Muscle layer of colon (tissue), 2 donors: Measurements from ENCODE around the gene TMEM147.

Experiments used
- H3K27ac ChIP-seq: one replicate; pipeline ENCODE4 v1.7.0; 2013; ENCODE audit warnings: low read depth, mild to moderate bottlenecking, low read length, moderate library complexity
- H3K27me3 ChIP-seq, 2 donors: one replicate each; pipeline ENCODE4 v1.7.0; 2013; ENCODE audit warnings: low read length in 2 of 2, mild to moderate bottlenecking in 2 of 2; ENCODE audit not compliant: insufficient read depth in 2 of 2, control insufficient read depth in 1 of 2
- H3K36me3 ChIP-seq: one replicate; pipeline ENCODE4 v1.7.0; 2013; ENCODE audit warnings: mild to moderate bottlenecking, low read length; ENCODE audit not compliant: insufficient read depth
- H3K4me1 ChIP-seq: one replicate; pipeline ENCODE4 v1.7.0; 2013; ENCODE audit warnings: mild to moderate bottlenecking, low read length; ENCODE audit not compliant: insufficient read depth
- H3K4me3 ChIP-seq, 2 donors: one replicate each; pipeline ENCODE4 v1.7.0; 2013; ENCODE audit warnings: low read length in 2 of 2, low read depth in 1 of 2, mild to moderate bottlenecking in 1 of 2, moderate library complexity in 1 of 2
- H3K9ac ChIP-seq: one replicate; pipeline ENCODE4 v1.7.0; 2013; ENCODE audit warnings: low read length
- H3K9me3 ChIP-seq: one replicate; pipeline ENCODE4 v1.7.0; 2013; ENCODE audit warnings: mild to moderate bottlenecking, low read length
- donor health status: abdominal sarcoma.
- donor health status: Adenocarcinoma of cecum.

TMEM147 gene

GRCh38 chr19:35539850-35540249, 5.6 kb upstream of the TMEM147 start:
- Histone ChIP-seq H3K9ac (no peak overlapping the region), H3K9me3 (no peaks in the 10 kb centered on the region), H3K27ac (no peak overlapping the region), H3K4me3 (no peak overlapping the region), H3K27me3 (peaks cover 0 to under 1% of the 10 kb centered on the region in 2 donors), H3K4me1 (peaks cover 8% of the 10 kb centered on the region), H3K36me3 (no peaks in the 10 kb centered on the region)

DNA sequence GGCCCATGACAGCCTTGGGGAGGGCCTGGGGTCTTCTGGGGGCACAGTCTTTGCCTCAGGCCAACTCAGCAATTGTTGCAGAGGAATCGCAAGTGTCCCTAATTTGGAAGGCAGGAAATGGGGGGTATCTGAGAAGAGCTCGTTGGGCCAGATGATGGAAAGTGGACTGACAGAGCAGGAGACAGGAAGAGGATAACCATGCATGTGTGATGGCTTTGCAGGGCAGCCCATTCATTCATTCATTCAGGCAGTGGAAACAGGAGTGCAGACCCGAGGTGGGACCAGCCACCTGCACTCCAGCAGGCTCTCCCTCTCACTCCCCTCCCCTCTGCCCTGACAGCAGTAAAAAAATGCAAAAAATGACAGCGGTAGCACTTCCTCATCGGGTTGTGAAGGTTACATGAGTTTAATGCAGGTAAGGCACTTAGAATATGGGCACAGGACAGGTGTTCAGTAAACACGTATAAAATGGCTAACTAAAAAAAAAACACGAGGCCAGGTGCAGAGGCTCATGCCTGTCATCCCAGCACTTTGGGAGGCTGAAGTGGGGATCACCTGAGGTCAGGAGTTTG, 5.0 kb upstream of the TMEM147 start:
- Histone ChIP-seq H3K36me3 (no peaks in the 10 kb centered on the region), H3K4me3 (no peak overlapping the region), H3K9ac (no peak overlapping the region), H3K27me3 (no peaks in the 10 kb centered on the region), H3K27ac (no peak overlapping the region), H3K9me3 (no peaks in the 10 kb centered on the region), H3K4me1 (peaks cover 8% of the 10 kb centered on the region)

DNA sequence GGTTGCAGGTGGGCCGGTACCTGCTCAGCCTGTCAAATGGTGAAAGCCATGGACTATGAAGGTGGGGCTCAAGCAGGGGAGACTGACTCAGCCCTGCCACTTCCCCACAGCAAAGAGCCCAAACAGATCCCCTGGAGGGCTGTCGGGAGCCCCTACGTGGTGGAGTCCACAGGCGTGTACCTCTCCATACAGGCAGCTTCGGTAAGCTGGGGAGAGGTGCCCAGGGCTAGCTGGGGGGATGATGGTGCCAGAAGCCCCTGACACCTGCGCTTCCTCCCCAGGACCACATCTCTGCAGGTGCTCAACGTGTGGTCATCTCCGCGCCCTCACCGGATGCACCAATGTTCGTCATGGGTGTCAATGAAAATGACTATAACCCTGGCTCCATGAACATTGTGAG, 3.2 kb upstream of the TMEM147 start:
- H3K9me3 ChIP-seq = no peaks in the 10 kb centered on the region
- H3K9ac ChIP-seq = no peak overlapping the region
- H3K4me3 ChIP-seq = no peak overlapping the region
- no peak overlapping the region for H3K27ac ChIP-seq
- H3K4me1 ChIP-seq = peaks cover 21% of the 10 kb centered on the region
- H3K36me3 ChIP-seq = no peaks in the 10 kb centered on the region
- H3K27me3 ChIP-seq = no peaks in the 10 kb centered on the region

DNA sequence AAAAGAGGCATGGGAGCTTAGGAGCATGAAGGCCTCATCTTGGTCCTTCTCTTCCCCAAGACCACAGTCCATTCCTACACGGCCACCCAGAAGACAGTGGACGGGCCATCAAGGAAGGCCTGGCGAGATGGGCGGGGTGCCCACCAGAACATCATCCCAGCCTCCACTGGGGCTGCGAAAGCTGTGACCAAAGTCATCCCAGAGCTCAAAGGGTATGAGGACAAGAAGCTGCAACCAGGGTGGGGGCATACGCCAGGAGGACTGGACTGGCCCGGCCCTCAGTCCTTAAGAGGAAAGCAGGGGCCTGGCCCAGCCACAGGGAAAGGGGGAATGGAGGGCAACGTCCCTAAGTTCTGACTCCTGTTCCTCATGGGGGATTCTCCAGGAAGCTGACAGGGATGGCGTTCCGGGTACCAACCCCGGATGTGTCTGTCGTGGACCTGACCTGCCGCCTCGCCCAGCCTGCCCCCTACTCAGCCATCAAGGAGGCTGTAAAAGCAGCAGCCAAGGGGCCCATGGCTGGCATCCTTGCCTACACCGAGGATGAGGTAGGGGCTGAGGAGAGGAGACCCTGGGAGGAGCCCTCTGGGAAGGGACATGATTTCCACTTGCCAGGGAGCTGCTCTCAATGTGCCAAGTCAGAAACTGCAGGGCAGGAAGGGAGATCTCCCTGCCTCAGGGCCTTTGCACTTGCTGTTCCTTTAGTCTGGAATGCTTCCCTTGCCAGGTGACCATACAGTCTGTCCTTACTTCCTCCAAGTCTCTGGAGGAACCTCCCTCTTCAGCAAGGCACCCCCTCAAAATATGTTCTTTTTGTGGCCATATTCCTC, 1.9 kb upstream of the TMEM147 start:
- Histone ChIP-seq H3K9me3 (no peaks in the 10 kb centered on the region), H3K36me3 (no peaks in the 10 kb centered on the region), H3K9ac (no peak overlapping the region), H3K4me3 (no peak overlapping the region), H3K27ac (no peak overlapping the region), H3K27me3 (no peaks in the 10 kb centered on the region), H3K4me1 (peaks cover 22% of the 10 kb centered on the region)

DNA sequence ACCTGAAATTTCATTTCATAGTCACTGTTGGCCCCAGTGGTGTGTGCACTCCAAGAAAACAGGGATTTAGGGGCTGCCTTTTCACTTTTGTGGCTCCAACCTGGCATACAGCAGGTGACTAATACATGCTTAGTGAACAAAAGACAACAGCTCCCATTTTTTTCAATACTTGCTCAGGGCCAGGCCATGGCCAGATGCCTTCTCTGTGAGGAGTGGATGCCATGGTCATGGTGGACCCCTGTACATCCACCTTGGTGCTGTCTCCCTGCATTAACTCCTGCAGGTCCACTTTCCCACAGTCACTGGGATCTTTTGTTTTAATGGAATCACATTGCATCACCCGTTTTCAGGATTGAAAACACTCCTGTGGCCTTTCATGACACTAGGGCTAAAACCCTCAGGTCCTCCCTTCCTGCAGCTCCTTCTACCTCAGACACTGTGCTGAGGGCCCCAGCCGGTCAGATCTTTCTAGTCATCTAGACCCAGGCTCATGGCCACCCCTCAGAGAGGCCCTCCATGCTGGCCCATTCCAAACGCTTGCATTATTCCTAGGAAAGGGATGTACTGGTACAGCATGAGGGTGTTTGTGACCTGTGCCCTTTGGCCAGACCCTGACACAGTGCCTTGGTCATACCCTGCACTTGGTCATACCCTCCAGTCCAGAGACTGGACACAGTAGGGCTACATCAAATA, 1.2 kb upstream of the TMEM147 start:
- H3K4me3 ChIP-seq = peak overlapping the region; percentile 87 to 95

DNA sequence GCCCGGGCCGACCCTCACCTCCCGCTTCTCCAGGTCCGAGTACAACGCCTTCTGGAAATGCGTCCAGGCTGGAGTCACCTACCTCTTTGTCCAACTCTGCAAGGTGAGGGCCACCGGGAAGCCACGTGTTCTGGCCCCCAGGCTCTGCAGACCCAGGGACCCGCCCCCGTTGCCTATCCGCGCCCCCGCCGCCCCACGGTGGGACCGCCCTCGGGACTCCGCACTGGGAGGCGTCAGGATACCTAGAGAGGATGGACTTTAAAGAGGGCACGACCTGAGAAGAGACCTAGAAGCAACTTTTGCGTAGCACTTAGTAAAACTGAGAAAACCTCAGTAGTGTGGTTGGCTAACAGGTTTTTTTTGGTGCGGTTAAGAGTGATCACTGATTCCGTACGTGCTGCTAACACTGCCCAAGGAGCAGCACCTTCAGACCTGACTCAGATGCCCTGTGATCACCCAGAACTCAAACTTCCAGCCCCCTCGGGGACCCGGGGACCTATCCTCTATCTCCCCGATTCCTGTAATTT, 492 bp downstream of the TMEM147 start:
- Histone ChIP-seq H3K36me3 (no peaks in the 10 kb centered on the region), H3K27ac (peak overlapping the region; percentile 94), H3K9ac (peak overlapping the region; percentile 78), H3K27me3 (no peaks in the 10 kb centered on the region), H3K9me3 (no peaks in the 10 kb centered on the region), H3K4me1 (peaks cover 22% of the 10 kb centered on the region), H3K4me3 (peak overlapping the region; percentile 87 to 95)

More for the DNA sequence above, 1.2 kb upstream of the TMEM147 start:
- Histone ChIP-seq H3K4me1 (peaks cover 22% of the 10 kb centered on the region), H3K27me3 (no peaks in the 10 kb centered on the region), H3K27ac (no peak overlapping the region), H3K9me3 (no peaks in the 10 kb centered on the region), H3K9ac (peak overlapping the region; percentile 83), H3K36me3 (no peaks in the 10 kb centered on the region)

GRCh38 chr19:35546532-35546931, 1.1 kb downstream of the TMEM147 start:
- Histone ChIP-seq H3K36me3 (no peaks in the 10 kb centered on the region), H3K9me3 (no peaks in the 10 kb centered on the region), H3K9ac (peak overlapping the region; percentile 78)

DNA sequence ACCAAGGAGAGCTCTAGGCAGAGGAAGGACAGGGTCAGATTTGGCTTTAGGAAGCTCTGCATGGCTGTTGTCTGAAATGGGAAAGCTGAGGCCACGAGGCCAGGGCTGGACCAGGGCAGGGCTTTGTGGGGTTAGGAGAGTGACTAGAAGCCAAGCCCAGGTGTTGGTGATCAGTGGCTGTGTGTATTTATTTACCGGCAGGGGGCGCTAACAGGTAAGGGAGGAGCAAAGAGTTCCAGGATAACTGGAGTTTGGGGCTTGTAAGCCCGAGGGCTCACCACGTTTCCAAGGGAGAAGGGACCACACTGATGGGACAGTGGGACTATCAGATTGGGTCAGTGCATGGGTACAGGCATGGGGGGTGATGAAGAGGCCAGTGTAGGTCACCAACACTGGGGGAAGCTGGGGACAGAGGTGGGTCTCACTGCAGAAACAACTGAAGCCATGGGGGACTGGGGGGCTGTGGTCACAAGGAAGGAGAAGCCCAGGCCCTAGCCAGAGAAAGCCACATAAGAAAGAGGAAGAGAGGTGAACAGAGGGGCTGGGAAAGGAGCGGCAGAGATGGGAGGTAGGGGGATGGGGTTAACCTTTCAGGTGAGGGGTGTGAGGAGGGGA, 3.9 kb downstream of the TMEM147 start:
- H3K9ac ChIP-seq = no peak overlapping the region
- H3K4me1 ChIP-seq = peaks cover 18% of the 10 kb centered on the region
- H3K36me3 ChIP-seq = no peaks in the 10 kb centered on the region
- no peak overlapping the region for H3K4me3 ChIP-seq
- H3K27ac ChIP-seq = no peak overlapping the region
- no peaks in the 10 kb centered on the region for H3K9me3 ChIP-seq
- H3K27me3 ChIP-seq = no peaks in the 10 kb centered on the region

More at GRCh38 chr19:35546532-35546931, 1.1 kb downstream of the TMEM147 start:
- Histone ChIP-seq H3K27ac (peak overlapping the region; percentile 94), H3K4me1 (peaks cover 22% of the 10 kb centered on the region), H3K27me3 (no peaks in the 10 kb centered on the region), H3K4me3 (peak overlapping the region in 1 of 2 donors; percentile 87)

- Histone ChIP-seq H3K4me3 (no peak overlapping the region), H3K9me3 (no peaks in the 10 kb centered on the region), H3K27me3 (no peaks in the 10 kb centered on the region), H3K4me1 (peaks cover 14% of the 10 kb centered on the region), H3K27ac (no peak overlapping the region), H3K9ac (no peak overlapping the region), H3K36me3 (no peaks in the 10 kb centered on the region)
These were observed 4.6 kb downstream of the TMEM147 start for GRCh38 chr19:35549879-35550523.

- Histone ChIP-seq H3K9ac (no peak overlapping the region), H3K36me3 (no peaks in the 10 kb centered on the region), H3K9me3 (no peaks in the 10 kb centered on the region), H3K27me3 (peaks cover 0 to 5% of the 10 kb centered on the region in 2 donors), H3K4me3 (no peak overlapping the region), H3K27ac (no peak overlapping the region), H3K4me1 (peaks cover 10% of the 10 kb centered on the region)
These were observed 5.8 kb downstream of the TMEM147 start for GRCh38 chr19:35551091-35551810.
